H9 (cell line): Measurements from ENCODE around the gene CDH13. TPM values are rescaled to one million over a fixed set of nuclear protein-coding genes. Genes with fewer than 3 reads are reported as not detected.

ENCODE experiments used
- DNase-seq: peaks from one replicate; pipeline ENCODE4 v3.0.0-alpha.2; 2017
- H2AFZ ChIP-seq: one replicate; pipeline ENCODE4 v1.6.1; 2013; ENCODE audit warnings: mild to moderate bottlenecking, low read length, control low read depth, moderate library complexity
- H2AK5ac ChIP-seq: 2 replicates; pipeline ENCODE4 v1.6.1; 2013; ENCODE audit warnings: low read length, control low read depth, mixed read lengths; ENCODE audit not compliant: insufficient read length
- H2BK120ac ChIP-seq: one replicate; pipeline ENCODE4 v1.6.1; 2013; ENCODE audit warnings: low read depth, mild to moderate bottlenecking, low read length, control low read depth, inconsistent platforms; ENCODE audit not compliant: poor library complexity, severe bottlenecking
- H2BK12ac ChIP-seq: 2 replicates; pipeline ENCODE4 v1.6.1; 2013; ENCODE audit warnings: low read length, control low read depth, mixed read lengths, low read depth; ENCODE audit not compliant: insufficient read length
- H2BK15ac ChIP-seq: 2 replicates; pipeline ENCODE4 v1.6.1; 2013; ENCODE audit warnings: low read depth, low read length, control low read depth
- H2BK20ac ChIP-seq: one replicate; pipeline ENCODE4 v1.6.1; 2013; ENCODE audit warnings: low read depth, mild to moderate bottlenecking, low read length, control low read depth, inconsistent platforms; ENCODE audit not compliant: poor library complexity, severe bottlenecking
- H2BK5ac ChIP-seq: 2 replicates; pipeline ENCODE4 v1.6.1; 2013; ENCODE audit warnings: low read length, control low read depth, mixed read lengths; ENCODE audit not compliant: insufficient read length
- H3K14ac ChIP-seq: 2 replicates; pipeline ENCODE4 v1.6.1; 2013; ENCODE audit warnings: low read length, control low read depth; ENCODE audit not compliant: insufficient read depth
- H3K18ac ChIP-seq: 2 replicates; pipeline ENCODE4 v1.6.1; 2013; ENCODE audit warnings: low read depth, mild to moderate bottlenecking, mixed read lengths, low read length, control low read depth; ENCODE audit not compliant: insufficient read length
- H3K23ac ChIP-seq: 2 replicates; pipeline ENCODE4 v1.6.1; 2013; ENCODE audit warnings: low read length, control low read depth, mixed read lengths, low read depth; ENCODE audit not compliant: insufficient read length
- H3K23me2 ChIP-seq: 2 replicates; pipeline ENCODE4 v1.6.1; 2013; ENCODE audit warnings: low read depth, mild to moderate bottlenecking, mixed read lengths, low read length, control low read depth; ENCODE audit not compliant: insufficient read length, poor library complexity, severe bottlenecking
- H3K27ac ChIP-seq: 2 replicates; pipeline ENCODE4 v1.5.1; 2013; ENCODE audit warnings: low read length, control low read depth, mixed read lengths, low read depth; ENCODE audit not compliant: insufficient read length
- H3K27me3 ChIP-seq: 2 replicates; pipeline ENCODE4 v1.6.1; 2013; ENCODE audit warnings: low read length, control low read depth, inconsistent platforms; ENCODE audit not compliant: insufficient read depth
- H3K4ac ChIP-seq: 2 replicates; pipeline ENCODE4 v1.6.1; 2013; ENCODE audit warnings: low read depth, mild to moderate bottlenecking, control low read depth, inconsistent platforms, low read length, moderate library complexity
- H3K4me1 ChIP-seq: 2 replicates; pipeline ENCODE4 v1.6.1; 2013; ENCODE audit warnings: low read length, control low read depth, inconsistent platforms; ENCODE audit not compliant: insufficient read depth
- H3K4me2 ChIP-seq: 2 replicates; pipeline ENCODE4 v1.6.1; 2013; ENCODE audit warnings: low read length, control low read depth, mixed read lengths; ENCODE audit not compliant: insufficient read length, insufficient read depth
- H3K56ac ChIP-seq: 2 replicates; pipeline ENCODE4 v1.6.1; 2013; ENCODE audit warnings: low read depth, mild to moderate bottlenecking, mixed read lengths, low read length, control low read depth; ENCODE audit not compliant: insufficient read length
- H3K79me1 ChIP-seq: 2 replicates; pipeline ENCODE4 v1.6.1; 2013; ENCODE audit warnings: low read depth, mild to moderate bottlenecking, moderate library complexity, low read length, control low read depth, inconsistent platforms; ENCODE audit not compliant: insufficient read depth, poor library complexity, severe bottlenecking
- H3K79me2 ChIP-seq: 2 replicates; pipeline ENCODE4 v1.6.1; 2013; ENCODE audit warnings: low read length, control low read depth, inconsistent platforms; ENCODE audit not compliant: insufficient read depth
- H3K9ac ChIP-seq: 2 replicates; pipeline ENCODE4 v1.6.1; 2013; ENCODE audit warnings: low read length, control low read depth, mixed read lengths; ENCODE audit not compliant: insufficient read length; ENCODE audit errors: extremely low read depth
- H3K9me3 ChIP-seq: one replicate; pipeline ENCODE4 v1.6.1; 2013; ENCODE audit warnings: low read depth, low read length, inconsistent platforms; ENCODE audit not compliant: control insufficient read depth
- H3T11ph ChIP-seq: one replicate; pipeline ENCODE4 v1.6.1; 2013; ENCODE audit warnings: mild to moderate bottlenecking, low read length, control low read depth, inconsistent platforms
- H4K20me1 ChIP-seq: one replicate; pipeline ENCODE4 v1.6.1; 2013; ENCODE audit not compliant: control insufficient read depth, insufficient read length, insufficient read depth
- H4K5ac ChIP-seq: 2 replicates; pipeline ENCODE4 v1.6.1; 2013; ENCODE audit warnings: low read depth, mild to moderate bottlenecking, mixed read lengths, low read length, control low read depth; ENCODE audit not compliant: insufficient read length
- H4K8ac ChIP-seq: replicated peaks from 2 replicates; pipeline ENCODE4 v1.6.1; 2013; ENCODE audit warnings: low read length, control low read depth, mixed read lengths, low read depth; ENCODE audit not compliant: insufficient read length
- H4K91ac ChIP-seq: 2 replicates; pipeline ENCODE4 v1.6.1; 2013; ENCODE audit warnings: low read depth, mild to moderate bottlenecking, moderate library complexity, mixed read lengths, low read length, control low read depth; ENCODE audit not compliant: insufficient read length
- H3K27ac Mint-ChIP-seq, 3 experiments: 2 replicates in 2 of 3; 3 replicates in 1 of 3; pipeline ENCODE4 v1.8.0; 2020 to 2021; ENCODE audit warnings: mixed read lengths in 3 of 3, mild to moderate bottlenecking in 1 of 3, moderate library complexity in 1 of 3
- H3K27me3 Mint-ChIP-seq: 2 replicates; pipeline ENCODE4 v1.8.0; 2021; ENCODE audit warnings: low read depth, mild to moderate bottlenecking, moderate library complexity, mixed read lengths
- H3K36me3 Mint-ChIP-seq, 3 experiments: 2 replicates in 2 of 3; 3 replicates in 1 of 3; pipeline ENCODE4 v1.8.0; 2020 to 2021; ENCODE audit warnings: low read depth in 3 of 3, mixed read lengths in 3 of 3; ENCODE audit not compliant: insufficient read depth in 1 of 3
- H3K4me1 Mint-ChIP-seq, 2 experiments: 2 replicates each; pipeline ENCODE4 v1.8.0; 2020; ENCODE audit warnings: mixed read lengths in 2 of 2
- H3K4me3 Mint-ChIP-seq, 2 experiments: 2 replicates in 1 of 2; 3 replicates in 1 of 2; pipeline ENCODE4 v1.8.0; 2020 to 2021; ENCODE audit warnings: mild to moderate bottlenecking in 2 of 2, mixed read lengths in 2 of 2, moderate library complexity in 1 of 2
- H3K9me3 Mint-ChIP-seq, 2 experiments: 2 replicates in 1 of 2; 3 replicates in 1 of 2; pipeline ENCODE4 v1.8.0; 2020; ENCODE audit warnings: mild to moderate bottlenecking in 2 of 2, mixed read lengths in 2 of 2, moderate library complexity in 1 of 2
- CTCF ChIP-seq: fragments of 200-600 bp; sonication (generic); conservative IDR thresholded peaks from 3 replicates; pipeline ENCODE4 v1.8.0; 2021; ENCODE audit warnings: antibody characterized with exemption, mild to moderate bottlenecking
- WGBS: extraction: QIAGEN DNeasy Blood & Tissue Kit; methylation state at CpG from one replicate; pipeline ENCODE4 v1.1.7; 2013; ENCODE audit warnings: missing lambda C conversion rate, low lambda C conversion rate, mixed read lengths; ENCODE audit not compliant: insufficient read length; ENCODE audit errors: extremely low coverage; 5-methylcytosine and 5-hydroxymethylcytosine counted together
- total RNA-seq: library from RNA; stranded (reverse); gene quantifications from 2 replicates; pipeline ENCODE4 v1.2.1, GENCODE V29; 2021

The CDH13 gene
- total RNA-seq, 1 experiment from 2014 or later = 1.5 TPM

- no peak overlapping the region for H4K91ac ChIP-seq
- H3K4ac ChIP-seq = no peak overlapping the region
- H3T11ph ChIP-seq = no peak overlapping the region
- no peak overlapping the region for H2BK120ac ChIP-seq
- WGBS = no CpG with 5 or more reads among the region's 2 CpGs
- H3K36me3 Mint-ChIP-seq = peaks cover 0 to 3% (median 0%) of the 10 kb centered on the region in 3 experiments; a peak in 1 of 7 replicates
- H3K9ac ChIP-seq = no peak overlapping the region
- no peak overlapping the region for H3K4me2 ChIP-seq
- H2BK20ac ChIP-seq = no peak overlapping the region
- H3K9me3 Mint-ChIP-seq = peaks cover 0 to 6% of the 10 kb centered on the region in 2 experiments; a peak in 4 of 5 replicates
- peaks cover 1% of the 10 kb centered on the region; the same call in 1 of the 2 replicates for H3K27me3 Mint-ChIP-seq
- no peak overlapping the region for H3K27ac Mint-ChIP-seq
- H2BK5ac ChIP-seq = no peak overlapping the region
- H2AFZ ChIP-seq = no peak overlapping the region
- H2AK5ac ChIP-seq = no peak overlapping the region
- H3K23me2 ChIP-seq = no peaks in the 10 kb centered on the region
- no peak for DNase-seq
- H2BK15ac ChIP-seq = no peak overlapping the region
- no peak overlapping the region for H4K5ac ChIP-seq
- no peak overlapping the region for H3K23ac ChIP-seq
- no peaks in the 10 kb centered on the region for H3K9me3 ChIP-seq
- no peaks in the 10 kb centered on the region for H3K79me1 ChIP-seq
- no peak overlapping the region for H2BK12ac ChIP-seq
- H3K18ac ChIP-seq = no peak overlapping the region
- no peak overlapping the region for H3K56ac ChIP-seq
- no peak for TF ChIP-seq CTCF
- no peak overlapping the region for H3K4me3 Mint-ChIP-seq
- H4K8ac ChIP-seq = no peak overlapping the region
- H3K27me3 ChIP-seq = no peaks in the 10 kb centered on the region
- H3K4me1 Mint-ChIP-seq = no peaks in the 10 kb centered on the region
- H4K20me1 ChIP-seq = no peaks in the 10 kb centered on the region
- no peaks in the 10 kb centered on the region for H3K4me1 ChIP-seq
- H3K14ac ChIP-seq = no peak overlapping the region
- H3K79me2 ChIP-seq = no peaks in the 10 kb centered on the region
- H3K27ac ChIP-seq = no peak overlapping the region
Measured at GRCh38 chr16:83037884-83038283, 411.1 kb downstream of the CDH13 start.
